A673 (cell line): ENCODE results near the gene LMO7.

ENCODE experiments used
- CTCF ChIP-seq: fragments of 300-800, 200-600 bp; sonication (generic); conservative IDR thresholded peaks from 2 replicates; pipeline ENCODE4 v1.5.1; 2017; ENCODE audit warnings: low read depth, mild to moderate bottlenecking, antibody characterized with exemption, low read length, moderate library complexity, mixed read lengths
- EZH2 ChIP-seq: fragments of 200-600 bp; sonication (generic); IDR thresholded peaks from 2 replicates; pipeline ENCODE4 v1.6.1; 2017; ENCODE audit warnings: borderline replicate concordance, low read depth, mild to moderate bottlenecking, mixed read lengths, antibody characterized with exemption, low read length; ENCODE audit not compliant: poor library complexity, severe bottlenecking

- no peak for TF ChIP-seq CTCF
- TF ChIP-seq EZH2: no peak
These were observed 153.5 kb downstream of the LMO7 start for GRCh38 chr13:75789451-75790197.
